Measurements from ENCODE around the gene BOLL.

GRCh38 chr2:197705121-197705911, 79.8 kb downstream of the BOLL start, which contains the start of gene MARS2:
- TF ChIP-seq CTCF (conservative IDR thresholded peaks at IDR 0.05; ENCODE audit: low read depth in 2 of 2) (0 out of 4 replicates have a peak, but pooled peaks of 1 of the 2 experiments have one; percentile 12), POLR2AphosphoS5 (IDR thresholded peaks at IDR 0.05; ENCODE audit: low read depth) (peak; percentile 95), EZH2 (IDR thresholded peaks at IDR 0.05; ENCODE audit: low read depth, unreplicated experiment) (no peak), EZH2phosphoT487 (IDR thresholded peaks at IDR 0.05; ENCODE audit: unreplicated experiment) (no peak), REST (IDR thresholded peaks at IDR 0.05; ENCODE audit: unreplicated experiment) (no peak), STAT1 (IDR thresholded peaks at IDR 0.05; ENCODE audit: unreplicated experiment) (no peak), JUNB (IDR thresholded peaks at IDR 0.05; ENCODE audit: unreplicated experiment) (no peak), CREB1 (CRISPR knock-in tag; IDR thresholded peaks at IDR 0.05; ENCODE audit: low read depth) (peak; percentile 48)
